Fibroblast of lung (primary cell): ENCODE measurements around the gene PACRG. TPM values are rescaled to one million over a fixed set of nuclear protein-coding genes. Genes with fewer than 3 reads are reported as not detected.

Source experiments
- DNase-seq, 2 donors: peaks; one replicate each; pipeline versions ENCODE4 v3.0.0 to v3.0.0-alpha.2; 2010; ENCODE audit warnings: low read depth in 2 of 2
- H2AFZ ChIP-seq: 2 replicates; pipeline ENCODE4 v1.5.1; 2012; ENCODE audit warnings: low read length, control low read depth, inconsistent platforms
- H3K27ac ChIP-seq: 2 replicates; pipeline ENCODE4 v1.5.1; 2011; ENCODE audit warnings: low read length, control low read depth; ENCODE audit not compliant: insufficient read depth
- H3K27me3 ChIP-seq: 2 replicates; pipeline ENCODE4 v1.5.1; 2011; ENCODE audit warnings: mild to moderate bottlenecking, low read length; ENCODE audit not compliant: control insufficient read depth, insufficient read depth
- H3K36me3 ChIP-seq: 2 replicates; pipeline ENCODE4 v1.5.1; 2011; ENCODE audit warnings: low read length; ENCODE audit not compliant: control insufficient read depth, insufficient read depth
- H3K4me1 ChIP-seq: 2 replicates; pipeline ENCODE4 v1.5.1; 2011; ENCODE audit warnings: low read length; ENCODE audit not compliant: control insufficient read depth, insufficient read depth; ENCODE audit errors: extremely low read depth
- H3K4me2 ChIP-seq: 2 replicates; pipeline ENCODE4 v1.5.1; 2011; ENCODE audit warnings: low read length, control low read depth; ENCODE audit not compliant: insufficient read depth; ENCODE audit errors: extremely low read depth
- H3K4me3 ChIP-seq, 4 experiments: fragments of 200-600 bp in 1 of 4; sonication (generic) in 1 of 4; replicated peaks in 1 of 4; 2 replicates each; pipeline ENCODE4 v1.5.1; 2011 to 2016; ENCODE audit warnings: low read length in 4 of 4, low read depth in 3 of 4, mild to moderate bottlenecking in 3 of 4, control low read depth in 2 of 4, inconsistent platforms in 1 of 4, mixed read lengths in 1 of 4; ENCODE audit not compliant: insufficient read depth in 1 of 4; ENCODE audit errors: control extremely low read depth in 1 of 4
- H3K79me2 ChIP-seq: 2 replicates; pipeline ENCODE4 v1.5.1; 2012; ENCODE audit warnings: mild to moderate bottlenecking, low read length, inconsistent platforms; ENCODE audit not compliant: control insufficient read depth, insufficient read depth
- H3K9ac ChIP-seq: 2 replicates; pipeline ENCODE4 v1.5.1; 2011; ENCODE audit warnings: mild to moderate bottlenecking, low read length, control low read depth; ENCODE audit not compliant: insufficient read depth
- H3K9me3 ChIP-seq: 2 replicates; pipeline ENCODE4 v1.5.1; 2012; ENCODE audit warnings: low read depth, low read length; ENCODE audit not compliant: control insufficient read depth, insufficient read depth
- H4K20me1 ChIP-seq: 2 replicates; pipeline ENCODE4 v1.5.1; 2011; ENCODE audit warnings: low read length; ENCODE audit not compliant: control insufficient read depth, insufficient read depth; ENCODE audit errors: extremely low read depth
- EZH2 ChIP-seq: IDR thresholded peaks from 2 replicates; pipeline ENCODE4 v1.5.1; 2012; ENCODE audit warnings: low read length, control low read depth, mild to moderate bottlenecking; ENCODE audit errors: missing control alignments
- polyA plus RNA-seq, 2 donors: library from polyadenylated mRNA; depleted of rRNA in 1 of 2; stranded (reverse) in 1 of 2; unstranded in 1 of 2; fragments of >200 nt; gene quantifications; 2 replicates each; pipeline ENCODE4 v1.2.1, GENCODE V29; 2011 to 2012; ENCODE audit warnings: missing spikeins in 1 of 2
- total RNA-seq: library from RNA; depleted of rRNA; stranded (reverse); fragments of >200 nt; gene quantifications from 2 replicates; pipeline ENCODE4 v1.2.1, GENCODE V29; 2014
- TF ChIP-seq, protein P1 (sequence below), 2 donors: IDR thresholded peaks in 1 of 2; conservative IDR thresholded peaks in 1 of 2; 1 replicate in 1 of 2; 2 replicates in 1 of 2; pipeline ENCODE4 v1.5.1; 2011 to 2012; ENCODE audit warnings: low read length in 2 of 2, control low read depth in 1 of 2, inconsistent platforms in 1 of 2, low read depth in 1 of 2, mild to moderate bottlenecking in 1 of 2

The PACRG gene
- total and polyA plus RNA-seq, 2 donors (not counting 1 experiment from before 2014, with no cell fraction given) = 0.30 to 0.66 TPM

DNA sequence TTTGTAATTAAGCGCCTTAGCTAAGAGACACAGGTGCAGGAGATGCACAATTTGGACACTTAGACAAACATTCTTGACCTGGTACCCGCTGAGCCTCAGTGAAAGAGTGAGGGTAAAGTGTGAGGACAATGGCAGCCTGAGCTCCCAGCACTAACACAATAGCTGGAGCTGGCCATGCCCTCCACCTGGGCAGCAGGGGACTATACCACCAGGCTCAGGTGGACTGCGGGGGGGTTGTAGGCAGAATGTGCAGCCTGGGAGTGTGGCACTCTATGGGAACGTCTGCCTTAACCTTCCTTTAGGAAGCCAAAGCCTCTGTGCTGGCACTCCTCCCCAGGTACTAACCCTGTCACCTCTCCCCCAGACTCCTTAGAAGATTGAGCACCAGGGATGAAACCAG, 23.8 kb upstream of the PACRG start:
- no peak overlapping the region for H2AFZ ChIP-seq
- no peak overlapping the region for H3K27ac ChIP-seq
- H3K4me2 ChIP-seq = no peak overlapping the region
- no peaks in the 10 kb centered on the region for H3K9me3 ChIP-seq
- H3K79me2 ChIP-seq = no peaks in the 10 kb centered on the region
- H3K4me3 ChIP-seq = no peak overlapping the region
- TF ChIP-seq EZH2 = no peak
- TF ChIP-seq, protein P1, sequence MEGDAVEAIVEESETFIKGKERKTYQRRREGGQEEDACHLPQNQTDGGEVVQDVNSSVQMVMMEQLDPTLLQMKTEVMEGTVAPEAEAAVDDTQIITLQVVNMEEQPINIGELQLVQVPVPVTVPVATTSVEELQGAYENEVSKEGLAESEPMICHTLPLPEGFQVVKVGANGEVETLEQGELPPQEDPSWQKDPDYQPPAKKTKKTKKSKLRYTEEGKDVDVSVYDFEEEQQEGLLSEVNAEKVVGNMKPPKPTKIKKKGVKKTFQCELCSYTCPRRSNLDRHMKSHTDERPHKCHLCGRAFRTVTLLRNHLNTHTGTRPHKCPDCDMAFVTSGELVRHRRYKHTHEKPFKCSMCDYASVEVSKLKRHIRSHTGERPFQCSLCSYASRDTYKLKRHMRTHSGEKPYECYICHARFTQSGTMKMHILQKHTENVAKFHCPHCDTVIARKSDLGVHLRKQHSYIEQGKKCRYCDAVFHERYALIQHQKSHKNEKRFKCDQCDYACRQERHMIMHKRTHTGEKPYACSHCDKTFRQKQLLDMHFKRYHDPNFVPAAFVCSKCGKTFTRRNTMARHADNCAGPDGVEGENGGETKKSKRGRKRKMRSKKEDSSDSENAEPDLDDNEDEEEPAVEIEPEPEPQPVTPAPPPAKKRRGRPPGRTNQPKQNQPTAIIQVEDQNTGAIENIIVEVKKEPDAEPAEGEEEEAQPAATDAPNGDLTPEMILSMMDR (conservative IDR thresholded peaks at IDR 0.05 in 1 of 2, IDR thresholded peaks at IDR 0.05 in 1 of 2; ENCODE audit: low read depth in 1 of 2, low read length in 2 of 2) = no peak
- no peaks in the 10 kb centered on the region for H3K4me1 ChIP-seq
- H3K9ac ChIP-seq = no peak overlapping the region
- H4K20me1 ChIP-seq = no peaks in the 10 kb centered on the region
- H3K36me3 ChIP-seq = no peaks in the 10 kb centered on the region
- H3K27me3 ChIP-seq = no peaks in the 10 kb centered on the region
- DNase-seq = no peak

DNA sequence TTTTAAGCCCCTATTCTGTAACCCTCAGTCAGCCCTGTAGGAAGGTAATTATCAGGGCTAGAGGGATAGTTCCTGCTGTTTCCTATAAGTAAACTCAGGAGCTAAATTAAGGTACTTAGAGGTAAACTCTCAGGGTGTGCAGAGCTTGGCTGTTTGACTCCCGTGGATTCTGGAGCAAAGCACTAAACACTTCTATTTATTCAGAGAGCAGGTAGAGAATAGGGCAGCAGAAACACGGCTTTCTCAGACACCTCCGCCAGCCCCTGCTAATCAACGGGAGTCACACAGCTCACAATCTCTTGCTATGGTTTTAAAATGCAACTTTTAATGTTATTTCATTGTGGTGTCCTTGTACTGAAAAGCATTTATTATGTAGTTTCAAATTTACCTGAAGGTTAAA, 22.0 kb upstream of the PACRG start:
- TF ChIP-seq EZH2 = no peak
- TF ChIP-seq, protein P1 (conservative IDR thresholded peaks at IDR 0.05 in 1 of 2, IDR thresholded peaks at IDR 0.05 in 1 of 2; ENCODE audit: low read depth in 1 of 2, low read length in 2 of 2) = no peak
- no peaks in the 10 kb centered on the region for H3K27me3 ChIP-seq
- no peaks in the 10 kb centered on the region for H3K79me2 ChIP-seq
- no peak overlapping the region for H3K4me3 ChIP-seq
- no peak overlapping the region for H3K9ac ChIP-seq
- no peak for DNase-seq
- no peak overlapping the region for H2AFZ ChIP-seq
- H3K4me1 ChIP-seq = no peaks in the 10 kb centered on the region
- no peak overlapping the region for H3K27ac ChIP-seq
- H4K20me1 ChIP-seq = no peaks in the 10 kb centered on the region
- H3K36me3 ChIP-seq = no peaks in the 10 kb centered on the region
- H3K9me3 ChIP-seq = no peaks in the 10 kb centered on the region
- H3K4me2 ChIP-seq = no peak overlapping the region

DNA sequence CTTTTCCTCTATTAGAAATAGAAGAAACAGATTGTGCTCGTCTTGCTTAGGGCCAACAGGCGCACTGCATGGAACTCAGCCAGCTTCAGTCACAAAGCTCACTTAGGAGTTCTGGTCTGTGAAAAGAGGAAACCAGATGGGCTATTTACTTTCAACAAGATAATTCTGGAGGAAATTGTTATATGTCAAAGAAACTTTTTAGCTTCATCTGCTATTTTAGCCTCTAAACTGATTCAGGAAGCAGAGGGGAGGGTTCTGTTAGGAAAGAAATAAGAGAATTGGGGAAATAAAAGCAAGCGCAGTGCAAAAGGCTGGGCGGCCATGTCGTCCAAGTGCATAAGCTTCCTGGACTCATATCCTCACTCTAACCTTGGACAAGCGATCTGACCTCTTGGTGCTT, 21.5 kb upstream of the PACRG start:
- Histone ChIP-seq H3K4me1 (no peaks in the 10 kb centered on the region), H3K36me3 (no peaks in the 10 kb centered on the region), H3K27me3 (no peaks in the 10 kb centered on the region), H4K20me1 (no peaks in the 10 kb centered on the region), H3K27ac (no peak overlapping the region), H3K79me2 (no peaks in the 10 kb centered on the region), H3K4me3 (no peak overlapping the region), H2AFZ (no peak overlapping the region), H3K9me3 (no peaks in the 10 kb centered on the region), H3K9ac (no peak overlapping the region), H3K4me2 (no peak overlapping the region)
- peak; percentile 3 to 57 for DNase-seq
- TF ChIP-seq, protein P1 (conservative IDR thresholded peaks at IDR 0.05 in 1 of 2, IDR thresholded peaks at IDR 0.05 in 1 of 2; ENCODE audit: low read depth in 1 of 2, low read length in 2 of 2) = no peak
- TF ChIP-seq EZH2 = no peak
